HPDE6-E6E7 (cell line): ENCODE data around the gene B9D1.

Experiments used
- DNase-seq: peaks from one replicate; pipeline ENCODE4 v3.0.0; 2011; ENCODE audit warnings: missing footprints; ENCODE audit errors: extremely low spot score

B9D1 gene

DNA sequence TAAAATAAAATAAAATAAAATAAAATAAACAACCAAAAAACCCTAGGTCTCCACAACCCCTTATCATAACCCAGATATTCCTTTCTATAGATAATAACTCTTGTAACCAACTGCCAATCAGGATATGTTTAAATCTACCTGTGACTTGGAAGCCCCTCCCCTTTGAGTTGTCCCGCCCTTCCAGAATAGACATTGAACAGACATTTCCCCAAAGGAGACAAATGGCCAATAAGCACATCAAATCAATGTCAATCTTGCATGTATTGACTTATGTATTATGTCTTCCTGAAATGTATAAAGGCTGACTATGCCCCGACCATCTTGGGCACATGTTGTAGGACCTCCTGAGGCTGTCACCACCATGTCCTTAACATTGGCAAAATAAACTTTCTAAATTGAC is 14.3 kb upstream of the B9D1 start:
- no peak for DNase-seq

DNA sequence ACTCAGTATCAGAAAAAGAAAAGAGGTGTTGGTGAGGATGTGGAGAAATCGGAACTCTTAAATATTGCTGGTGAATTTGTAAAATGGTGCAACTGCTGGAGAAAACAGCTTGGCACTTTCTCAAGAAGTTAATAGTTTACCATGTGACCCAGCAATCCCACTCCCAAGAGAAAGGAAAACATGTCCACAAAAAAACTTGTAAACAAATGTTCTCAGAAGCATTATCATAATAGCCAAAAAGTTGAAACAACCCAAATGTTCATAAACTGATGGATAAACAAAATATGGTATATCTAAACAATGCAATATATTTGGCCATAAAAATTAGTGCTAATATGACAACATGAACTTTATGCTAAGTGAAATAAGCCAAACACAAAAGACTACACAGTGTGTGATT is 13.2 kb upstream of the B9D1 start:
- no peak for DNase-seq

DNA sequence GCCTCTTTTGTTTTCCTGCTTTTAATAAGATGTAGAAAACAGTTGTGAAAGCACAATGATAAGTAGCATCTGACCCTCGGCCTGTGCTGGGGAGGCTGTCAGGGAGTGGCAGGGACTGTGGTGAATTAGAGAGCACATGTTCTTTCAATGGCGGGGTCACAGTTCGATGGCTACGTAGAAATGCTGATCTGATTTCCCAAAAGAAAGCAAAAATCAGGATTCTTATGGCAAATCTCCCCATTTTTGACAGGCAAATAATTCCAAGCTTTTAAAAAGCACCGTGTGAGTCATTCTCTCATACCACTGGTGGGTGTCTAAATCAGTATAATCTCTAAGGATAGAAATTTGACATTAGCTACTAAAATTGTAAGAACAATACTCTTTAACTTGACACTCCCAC is 11.6 kb upstream of the B9D1 start:
- DNase-seq: no peak

DNA sequence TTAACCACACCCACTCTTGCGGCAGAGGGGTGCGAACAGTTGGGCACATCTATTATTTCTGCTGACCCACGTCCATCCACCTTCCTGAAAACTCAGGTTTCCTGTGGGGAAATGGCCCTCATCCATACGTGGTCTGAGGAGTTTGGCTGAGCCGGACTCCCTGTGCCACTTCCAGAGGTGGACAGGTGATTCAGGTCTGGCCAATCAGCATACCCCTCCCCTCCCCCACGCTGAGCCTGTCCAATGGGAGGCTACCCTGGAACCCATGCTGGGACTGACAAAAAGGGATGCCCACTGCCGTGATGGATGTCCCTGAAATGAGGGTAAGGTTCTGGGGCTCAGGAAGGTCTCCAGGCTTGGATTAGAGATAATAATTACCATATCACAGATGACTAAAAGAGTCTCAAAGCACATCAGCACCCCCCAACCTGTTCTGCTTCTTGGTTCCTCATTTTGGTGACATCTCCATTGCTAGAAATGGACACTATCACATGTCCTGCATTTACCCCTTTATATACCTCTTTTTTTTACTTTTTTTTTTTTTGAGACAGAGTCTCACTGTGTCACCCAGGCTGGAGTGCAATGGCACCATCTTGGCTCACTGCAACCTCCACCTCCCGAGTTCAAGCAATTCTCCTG is 10.5 kb upstream of the B9D1 start:
- DNase-seq: no peak

DNA sequence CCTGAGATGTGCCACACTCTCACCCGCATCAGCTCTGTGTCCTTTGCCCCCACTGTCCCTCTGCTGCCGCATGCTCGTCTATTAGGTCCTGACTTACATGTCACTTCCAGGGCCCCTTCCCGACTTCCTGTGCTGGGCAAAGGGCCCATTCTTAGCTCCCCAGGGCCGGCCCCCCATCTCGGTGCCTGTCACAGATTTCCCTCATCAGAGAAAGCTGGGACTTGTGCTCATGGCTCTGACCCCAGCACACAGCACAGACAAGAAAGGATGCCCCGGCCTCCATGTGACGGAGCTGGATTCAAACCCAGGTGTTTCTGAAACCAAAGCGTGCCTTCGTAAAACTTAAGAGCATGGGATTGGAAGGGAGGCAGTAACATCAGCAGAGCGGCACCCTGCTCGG is 9.9 kb upstream of the B9D1 start:
- DNase-seq: no peak

DNA sequence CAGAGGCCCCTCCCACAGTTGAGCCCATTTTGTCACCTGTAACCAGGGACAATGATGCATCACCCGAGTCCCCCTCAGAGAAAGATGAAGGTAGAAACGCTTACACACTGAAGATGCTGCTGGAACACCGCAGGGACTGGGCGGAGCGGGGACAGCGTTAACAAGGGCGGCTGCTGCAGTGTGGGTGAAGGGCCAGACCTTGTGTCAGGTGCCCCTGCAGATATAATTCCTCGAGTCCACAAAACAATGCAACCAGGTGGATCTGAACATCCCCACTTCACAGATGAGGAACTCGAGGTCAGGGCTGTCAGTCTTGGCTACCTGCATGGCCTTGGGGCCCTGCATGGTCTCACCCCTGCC is 9.5 kb upstream of the B9D1 start:
- DNase-seq: no peak

DNA sequence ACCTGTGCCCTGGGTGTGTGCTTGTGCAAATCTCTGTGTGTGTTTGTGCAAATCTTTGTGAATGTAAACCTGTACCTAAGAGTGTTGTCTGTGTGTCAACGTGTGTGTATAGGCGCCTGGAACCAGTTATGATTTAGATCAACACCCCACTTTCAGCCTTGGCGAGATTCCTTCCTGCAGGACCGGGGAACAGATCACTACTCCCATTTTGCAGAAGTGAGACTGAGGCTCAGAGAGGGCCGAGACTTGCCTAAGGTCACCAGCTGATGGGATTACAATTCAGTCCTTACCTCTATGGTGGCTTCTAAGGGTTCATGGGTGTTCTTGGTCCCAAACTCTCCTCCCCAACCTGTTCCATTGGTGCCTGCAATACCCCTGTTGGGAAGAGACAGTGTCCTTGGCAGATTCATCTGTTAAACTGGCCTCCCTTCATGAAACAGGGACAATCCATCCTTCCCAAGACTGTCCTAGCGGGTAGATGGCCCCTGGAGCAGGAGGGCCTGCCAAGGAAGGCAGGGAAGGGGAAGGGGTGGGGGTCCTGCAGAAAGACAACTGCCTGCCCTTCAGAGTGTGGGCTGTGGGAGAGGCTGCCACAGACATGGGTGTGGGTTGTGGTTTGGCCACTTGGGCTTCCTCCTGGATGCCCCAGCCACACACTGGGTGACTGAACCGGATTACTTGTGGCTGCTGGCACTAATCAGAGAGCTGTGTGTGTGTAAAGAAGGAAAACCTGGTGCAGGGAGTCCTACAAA is 8.9 kb upstream of the B9D1 start:
- no peak for DNase-seq

DNA sequence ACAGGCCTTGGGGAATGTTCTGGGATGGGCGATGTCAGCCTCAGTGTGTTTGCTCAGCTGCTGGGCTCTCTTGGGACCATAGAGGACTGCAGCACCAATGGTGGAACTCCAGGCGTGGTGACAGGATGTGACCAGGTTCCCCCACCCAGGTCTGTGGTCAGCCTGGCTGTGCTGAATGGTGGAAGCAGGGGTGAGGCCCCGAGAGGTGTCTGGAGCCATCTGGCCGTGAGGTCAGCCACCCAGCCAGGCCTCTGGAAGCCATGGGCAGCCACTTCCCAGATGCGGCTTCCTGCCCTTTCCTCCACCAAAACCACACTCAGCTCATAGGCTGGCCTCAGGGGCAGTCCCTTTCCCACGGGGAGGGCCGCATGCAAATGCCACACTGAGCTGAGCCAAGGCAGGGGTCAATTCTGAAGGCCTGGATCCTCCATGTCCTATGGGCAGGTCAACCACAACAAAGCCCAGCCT is 8.0 kb upstream of the B9D1 start:
- DNase-seq: no peak

DNA sequence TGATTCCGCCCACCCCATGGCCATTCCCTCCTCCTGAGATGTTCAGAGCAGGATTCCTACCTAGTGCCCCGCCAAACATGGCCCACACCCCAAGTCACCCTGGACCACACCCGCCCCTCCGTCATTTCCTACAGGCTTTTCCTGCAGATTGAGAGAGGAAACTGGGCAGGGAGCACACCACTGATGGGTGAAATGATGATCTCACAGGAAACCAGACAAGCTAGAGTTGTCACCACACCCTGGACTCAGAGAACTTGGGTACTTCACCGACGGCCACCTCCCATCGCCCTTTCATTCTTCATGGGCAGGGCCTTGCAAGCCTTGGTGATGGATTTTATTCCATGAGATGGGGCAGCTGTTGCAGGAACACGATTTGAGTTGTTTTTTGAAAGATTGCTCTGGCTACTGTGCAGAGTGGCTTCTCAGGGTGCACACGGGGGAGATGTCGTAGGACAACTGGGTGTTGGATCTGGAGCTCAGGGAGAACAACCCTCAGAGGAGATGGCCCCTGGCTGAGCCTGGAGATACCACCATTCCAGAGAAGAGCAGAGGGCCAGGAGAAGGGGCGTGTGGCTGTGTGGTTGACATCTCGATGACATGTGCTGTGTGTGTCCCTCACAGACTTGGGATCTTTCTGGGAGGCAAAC is 7.4 kb upstream of the B9D1 start:
- DNase-seq: no peak

DNA sequence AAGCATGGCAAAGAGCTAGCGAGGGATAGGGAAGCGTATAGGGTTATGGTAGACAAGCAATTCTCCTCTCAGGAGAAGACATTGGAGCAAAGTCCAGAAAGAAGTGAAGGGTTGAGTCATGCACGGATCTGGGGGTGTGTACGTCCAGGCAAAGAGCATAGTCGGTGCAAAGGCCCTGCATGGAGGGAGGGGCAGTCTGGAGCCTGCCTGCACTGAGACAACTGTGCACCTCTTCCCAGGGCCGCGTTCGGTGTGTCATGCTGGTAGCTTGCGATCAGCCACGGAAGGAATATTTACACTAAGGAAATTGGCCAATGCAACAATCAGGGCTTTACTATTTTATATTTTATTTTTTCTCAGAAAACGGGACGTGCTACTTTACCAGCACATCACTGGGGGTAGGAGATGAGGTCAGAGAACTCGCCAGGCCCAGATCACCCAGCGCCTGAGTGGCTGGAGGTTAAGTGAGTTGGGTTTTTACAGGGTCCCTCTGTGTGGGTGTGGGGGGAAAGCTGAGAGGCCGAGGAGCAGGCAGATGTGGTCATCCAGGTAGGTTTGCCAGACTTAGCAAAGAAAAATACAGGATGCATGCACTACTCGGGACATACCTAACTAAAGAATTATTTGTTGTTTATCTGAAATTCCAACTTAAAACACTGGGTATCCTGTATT is 6.7 kb upstream of the B9D1 start:
- DNase-seq: no peak

DNA sequence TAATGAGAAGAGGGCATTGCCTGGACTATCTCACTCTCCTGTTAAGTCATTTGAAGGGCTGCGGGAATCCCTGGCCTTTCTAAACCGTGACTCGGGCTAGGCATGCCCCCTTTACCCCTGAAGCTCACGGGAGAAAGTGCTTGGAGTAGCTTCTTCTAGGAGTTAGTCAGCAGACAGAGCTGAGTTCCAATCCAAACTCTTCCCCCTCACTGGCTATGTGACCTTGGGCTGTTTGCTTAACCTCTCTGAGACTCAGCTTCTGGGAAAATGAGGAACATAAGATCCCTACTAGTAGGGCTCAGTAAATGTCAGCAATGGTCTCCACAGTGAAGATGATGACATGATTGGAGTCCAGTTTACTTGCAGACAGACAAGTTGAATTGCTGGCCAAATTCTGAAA is 5.7 kb upstream of the B9D1 start:
- DNase-seq: no peak

DNA sequence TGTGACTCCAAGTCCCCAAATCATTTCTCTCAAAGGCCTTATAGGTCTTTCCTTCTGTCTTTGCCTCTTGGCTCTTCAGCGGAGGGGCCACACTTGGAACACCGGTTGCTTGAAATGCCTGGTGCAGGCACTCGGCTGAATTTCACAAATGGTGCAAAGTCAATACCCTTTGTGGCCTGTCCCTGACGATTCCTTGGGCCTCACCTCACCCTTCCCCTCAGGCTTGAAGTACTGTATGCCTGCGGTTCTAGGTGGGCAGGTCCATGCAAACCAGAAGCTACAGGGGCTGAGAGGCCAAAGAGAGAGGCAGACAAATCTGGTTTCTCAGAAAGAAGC is 4.1 kb upstream of the B9D1 start:
- no peak for DNase-seq

DNA sequence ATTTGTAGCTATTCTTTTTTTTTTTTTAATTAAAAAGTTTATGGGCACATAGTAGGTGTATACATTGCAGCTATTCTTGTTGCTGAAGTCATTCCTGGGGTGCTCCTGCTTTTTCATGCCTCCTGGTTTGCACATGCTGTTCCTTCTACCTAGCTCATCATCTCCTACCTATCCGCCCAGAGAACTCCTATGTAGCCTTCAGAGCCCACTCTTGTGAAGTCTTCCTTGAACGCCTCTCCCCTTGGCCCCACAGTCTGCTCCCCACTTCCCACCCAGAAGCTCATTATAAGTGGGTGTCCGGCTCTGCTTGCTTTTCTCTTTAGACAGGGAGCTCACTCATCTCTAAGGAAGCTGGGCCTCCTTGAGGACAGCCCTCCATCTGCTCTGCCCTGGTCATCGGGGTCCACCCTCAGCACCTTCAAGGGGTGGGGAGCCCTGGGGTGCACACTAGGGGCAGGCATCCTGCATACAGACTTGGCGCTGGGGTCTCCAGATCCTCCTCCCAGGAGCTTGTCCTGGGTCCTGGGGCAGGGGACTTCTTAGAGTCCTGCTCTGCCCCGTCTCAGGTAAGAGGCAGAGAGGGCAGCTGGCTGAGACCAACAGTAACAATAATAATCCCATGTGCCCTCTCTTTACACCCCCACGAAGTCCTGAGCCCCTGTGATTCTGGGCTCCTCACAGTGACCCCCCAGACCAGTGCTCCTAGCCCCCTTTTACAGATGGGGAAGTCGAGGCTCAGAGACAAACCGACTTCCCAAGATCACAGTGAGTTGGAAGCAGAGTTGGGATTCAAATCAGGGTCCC is 3.5 kb upstream of the B9D1 start:
- DNase-seq: no peak

DNA sequence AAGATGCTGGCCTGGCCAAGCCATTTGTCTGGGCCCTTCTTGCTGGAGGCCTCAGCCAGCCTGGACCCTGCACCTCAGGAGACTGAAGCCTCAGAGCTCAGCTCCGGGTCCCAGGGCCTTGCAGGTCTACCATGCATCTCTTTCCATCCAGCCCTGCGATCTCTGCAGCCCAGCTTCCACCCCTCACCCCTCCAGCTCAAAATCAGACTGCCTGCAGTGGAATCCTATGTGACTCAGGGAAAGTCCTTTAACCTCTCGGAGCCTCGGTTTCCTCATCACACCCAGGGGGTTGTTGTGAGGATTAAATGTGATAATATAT is 2.9 kb upstream of the B9D1 start:
- no peak for DNase-seq

DNA sequence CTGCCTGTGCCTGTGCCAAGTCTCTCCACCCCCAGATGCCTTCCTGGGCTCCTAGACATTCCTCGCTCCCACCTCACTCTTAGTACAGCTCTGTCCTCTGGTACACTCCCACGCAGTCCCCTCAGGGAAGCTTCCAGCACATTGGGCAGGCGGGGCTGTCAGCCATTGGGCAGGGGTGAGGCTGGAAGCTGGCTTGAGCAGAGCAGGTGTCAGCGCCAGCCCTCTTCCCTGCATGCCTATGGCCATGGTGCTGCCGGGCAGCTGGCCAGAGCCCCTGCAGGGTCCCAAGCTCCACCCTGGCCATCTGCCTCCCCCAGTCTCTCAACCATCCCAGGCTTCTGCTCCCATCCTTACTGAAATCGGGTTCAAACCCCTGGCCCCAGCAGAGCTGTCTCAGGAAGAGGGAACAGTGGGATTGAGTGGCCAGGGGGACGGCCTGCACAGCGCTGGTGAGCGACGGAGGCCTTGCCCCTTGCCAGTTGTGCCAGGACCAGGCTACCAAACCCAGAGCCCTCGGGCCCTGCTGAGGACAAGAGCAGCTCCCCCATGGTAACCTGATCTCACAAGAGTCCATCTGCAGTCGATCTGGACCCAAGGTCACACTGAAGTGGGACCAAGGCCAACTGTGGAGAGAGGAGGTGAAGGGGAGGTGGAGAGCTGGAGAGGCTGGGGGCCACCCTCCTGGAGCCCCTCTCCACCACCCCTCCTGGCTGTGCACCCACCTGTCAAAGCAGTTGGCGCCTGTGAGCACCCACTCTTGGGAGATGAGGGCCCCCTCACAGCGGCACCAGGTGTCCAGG is 2.4 kb upstream of the B9D1 start:
- no peak for DNase-seq

DNA sequence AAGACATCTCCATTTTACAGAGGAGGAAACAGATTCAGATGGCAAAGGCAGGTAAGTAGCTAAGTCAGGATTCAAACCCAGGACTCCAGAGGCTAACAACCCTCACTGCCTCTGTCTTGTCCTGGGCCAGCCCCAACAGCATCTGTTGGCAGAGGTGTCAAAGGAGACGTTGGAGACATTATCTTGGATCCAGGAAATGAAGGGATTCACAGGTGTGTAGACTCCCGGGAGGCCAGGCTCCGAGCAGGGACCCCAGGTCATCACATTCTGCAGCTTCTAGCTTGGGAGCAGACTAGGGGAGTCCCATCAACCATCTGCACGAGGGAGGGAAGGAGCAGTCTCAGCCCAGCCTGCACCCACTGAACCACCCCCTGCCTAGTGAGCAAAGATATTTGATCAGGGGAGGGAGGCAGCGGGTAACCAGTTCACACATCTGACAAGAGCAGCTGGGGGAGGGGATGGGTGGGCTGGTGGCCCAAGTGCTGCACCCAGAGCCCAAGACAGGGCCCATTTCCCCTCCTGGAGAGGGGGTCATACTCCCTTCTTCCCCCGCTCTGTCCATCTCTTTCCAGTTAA is 1.0 kb upstream of the B9D1 start:
- no peak for DNase-seq

DNA sequence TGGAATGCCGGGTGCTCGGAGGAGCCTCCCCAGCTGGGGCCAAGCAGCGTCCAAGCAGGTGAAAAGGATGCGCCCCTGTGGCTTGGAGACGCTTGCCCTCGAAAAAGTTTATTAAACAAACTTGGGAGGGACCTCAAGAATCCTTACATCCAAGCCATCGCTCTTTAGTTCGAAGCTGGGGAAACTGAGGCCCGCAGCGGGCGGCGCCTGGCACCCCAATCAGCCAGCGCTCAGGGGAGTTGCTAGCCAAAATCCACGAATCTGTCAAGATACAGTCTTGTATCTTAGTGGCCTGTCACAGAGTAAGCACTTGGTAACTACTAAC is 553 bp upstream of the B9D1 start:
- DNase-seq: no peak

DNA sequence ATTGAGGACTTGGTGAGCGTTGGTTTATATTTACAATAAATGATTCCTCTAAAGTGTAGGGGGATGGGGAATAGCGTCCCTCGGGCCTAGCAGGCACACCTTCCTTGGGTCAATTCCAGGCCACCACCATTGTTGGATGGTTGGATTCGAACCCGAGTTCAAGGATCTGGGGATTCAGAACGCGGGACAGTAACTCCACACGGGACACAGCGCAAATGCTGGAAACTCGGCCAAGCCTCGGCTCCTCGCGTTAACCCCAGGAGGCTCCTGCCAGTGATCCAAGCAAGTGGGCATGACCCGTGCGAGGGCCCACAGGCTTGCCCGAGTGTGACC is 613 bp downstream of the B9D1 start:
- no peak for DNase-seq

DNA sequence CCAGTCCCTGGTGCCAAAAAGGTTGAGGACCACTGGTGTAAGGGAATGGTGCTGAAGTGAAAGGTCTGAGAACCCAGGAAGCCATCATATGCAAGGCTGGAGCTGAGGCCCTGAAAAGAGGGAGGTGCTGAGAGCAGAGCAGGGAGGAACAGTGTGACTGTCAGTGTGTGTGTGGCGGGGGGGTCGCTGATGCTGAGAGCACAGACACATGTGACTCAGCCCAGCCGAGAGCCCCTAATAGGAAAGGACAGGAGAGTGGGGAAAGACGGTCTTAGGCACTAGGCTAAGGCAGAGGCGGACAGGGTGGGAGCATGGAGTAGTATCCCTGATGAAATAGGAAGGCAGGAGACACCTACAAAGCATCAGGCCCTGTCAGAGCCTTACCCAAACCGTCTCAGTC is 1.2 kb downstream of the B9D1 start:
- no peak for DNase-seq

DNA sequence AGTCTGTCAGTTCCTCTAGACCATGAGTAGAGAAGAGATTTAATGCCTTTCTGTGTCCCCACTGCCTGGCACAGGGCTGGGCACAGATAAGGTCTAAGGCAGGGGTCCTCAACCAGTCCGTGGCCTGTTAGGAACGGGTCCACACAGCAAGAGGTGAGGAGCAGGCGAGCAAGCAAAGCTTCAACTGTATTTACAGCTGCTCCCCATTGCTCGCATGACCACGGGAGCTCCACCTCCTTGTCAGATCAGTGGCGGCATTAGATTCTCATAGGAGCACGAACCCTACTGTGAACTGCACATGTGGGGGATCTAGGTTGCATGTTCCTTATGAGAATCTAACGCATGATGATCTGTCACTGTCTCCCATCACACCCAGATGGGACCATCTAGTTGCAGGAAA is 1.8 kb downstream of the B9D1 start:
- no peak for DNase-seq

DNA sequence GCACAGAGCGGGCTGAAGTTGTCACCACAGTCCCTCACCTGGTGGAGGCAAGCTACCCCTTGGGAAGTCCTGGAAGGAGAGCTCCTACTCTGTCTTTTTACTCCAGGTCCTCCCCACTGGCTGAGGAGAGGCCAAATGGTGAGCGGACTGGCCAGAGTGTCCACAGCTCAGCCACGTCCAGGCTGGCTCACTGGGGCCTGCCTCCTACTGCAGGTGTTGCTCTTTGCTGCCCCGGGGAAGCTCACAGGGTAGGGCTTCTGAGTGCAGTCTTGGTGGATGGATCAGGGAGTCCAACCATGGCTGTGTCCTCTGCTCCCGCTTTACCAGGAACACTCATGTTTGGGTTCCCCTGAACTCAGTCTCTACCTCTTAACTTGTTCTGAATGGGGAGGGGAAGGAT is 2.7 kb downstream of the B9D1 start:
- DNase-seq: no peak
